GM19043 (cell line): ENCODE data around the gene ZBTB47.

ENCODE experiments used
- ATAC-seq: cut with Tn5 transposase; IDR thresholded peaks from one replicate; pipeline ENCODE4 v1.9.1; 2021; ENCODE audit warnings: low read depth; ENCODE audit not compliant: unreplicated experiment

ZBTB47 gene

DNA sequence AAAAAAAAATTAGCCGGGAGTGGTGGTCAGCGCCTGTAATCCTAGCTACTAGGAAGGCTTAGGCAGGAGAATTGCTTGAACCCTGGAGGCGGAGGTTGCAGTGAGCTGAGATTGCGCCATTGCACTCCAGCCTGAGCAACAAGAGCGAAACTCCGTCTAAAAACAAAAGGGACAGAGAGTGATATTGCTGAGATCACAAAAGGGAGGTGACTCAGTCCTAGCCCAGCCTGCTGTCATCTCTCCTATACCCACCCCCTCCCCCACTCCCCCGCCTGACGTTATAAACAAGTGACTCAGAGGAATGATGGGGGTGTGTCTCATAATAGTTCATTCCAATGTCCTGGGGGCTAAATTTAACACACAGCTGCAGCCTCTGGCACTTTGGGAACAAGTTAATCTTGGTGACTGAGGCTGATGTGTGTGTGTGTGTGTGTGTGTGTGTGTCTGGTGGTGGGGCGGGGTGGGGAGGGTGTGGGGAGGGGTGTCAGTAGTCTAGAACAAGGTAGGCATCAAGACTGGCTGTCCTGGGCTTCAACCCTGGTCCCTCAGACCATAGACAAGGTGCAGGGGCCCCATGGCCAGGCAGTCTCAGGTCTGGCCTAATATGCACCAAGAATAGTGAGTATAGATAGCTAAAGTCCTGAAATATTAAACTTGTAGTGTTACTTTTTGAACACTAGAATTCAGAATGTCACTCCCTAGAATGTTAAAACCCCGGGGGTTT lies 30.5 kb downstream of the ZBTB47 start:
- ATAC-seq, result no peak

DNA sequence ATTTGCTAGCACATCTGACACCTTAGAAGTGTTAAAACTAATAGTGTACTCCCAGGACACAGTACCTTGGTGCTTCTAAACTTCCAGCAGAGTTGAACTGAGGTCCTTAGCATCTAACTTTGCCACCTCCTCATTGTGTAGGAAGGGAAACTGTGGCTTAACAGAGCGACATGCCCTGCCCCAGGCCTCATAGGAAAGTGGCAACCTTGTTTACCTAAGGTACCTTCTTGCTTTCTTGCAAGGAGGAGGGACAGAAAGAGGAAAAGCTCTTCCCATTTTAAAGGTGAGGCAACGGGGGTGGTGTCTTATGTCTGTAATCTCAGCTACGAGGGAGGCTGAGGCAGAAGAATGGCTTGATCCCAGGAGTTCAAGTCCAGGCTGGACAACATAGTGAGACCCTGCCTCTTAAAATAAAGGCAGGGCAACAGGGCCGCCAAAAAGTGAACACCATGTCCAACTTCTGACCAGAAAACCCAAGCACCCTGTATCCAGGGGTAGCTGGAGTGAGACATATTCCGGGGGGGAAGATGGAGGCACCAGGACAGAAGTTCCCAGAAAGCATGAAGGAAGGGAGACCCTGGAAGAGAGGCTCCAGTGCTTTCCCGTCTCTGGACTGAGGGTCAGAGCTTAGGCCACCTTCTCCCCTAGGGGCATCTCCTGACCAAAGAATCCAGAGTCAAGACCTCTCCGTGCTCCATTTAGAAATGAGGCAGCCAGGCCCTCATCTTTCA lies 31.3 kb downstream of the ZBTB47 start:
- no peak for ATAC-seq

DNA sequence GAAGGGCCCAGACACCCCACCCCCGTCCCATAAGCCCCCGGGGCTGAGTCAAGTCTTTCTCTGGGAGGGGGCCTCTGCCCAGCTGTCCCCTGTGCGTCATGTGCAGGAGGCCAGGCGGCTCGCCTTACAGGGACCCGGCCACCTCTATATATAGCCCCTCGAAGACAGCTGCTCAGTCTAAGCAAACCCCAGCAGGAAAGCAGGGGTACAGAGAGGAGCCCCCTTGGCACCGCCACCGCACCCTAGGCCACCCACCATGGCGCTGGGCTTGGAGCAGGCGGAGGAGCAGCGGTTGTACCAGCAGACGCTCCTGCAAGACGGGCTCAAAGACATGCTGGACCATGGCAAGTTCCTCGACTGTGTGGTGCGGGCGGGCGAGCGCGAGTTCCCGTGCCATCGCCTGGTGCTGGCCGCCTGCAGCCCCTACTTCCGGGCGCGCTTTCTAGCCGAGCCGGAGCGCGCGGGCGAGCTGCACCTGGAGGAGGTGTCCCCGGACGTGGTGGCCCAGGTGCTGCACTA lies 31.9 kb downstream of the ZBTB47 start, which contains the start of gene KLHL40:
KLHL40 (plus strand) TSS at position 175 of the 519 bp plus-strand sequence; CDS start at position 257, 82 bp downstream.
- ATAC-seq, result no peak

DNA sequence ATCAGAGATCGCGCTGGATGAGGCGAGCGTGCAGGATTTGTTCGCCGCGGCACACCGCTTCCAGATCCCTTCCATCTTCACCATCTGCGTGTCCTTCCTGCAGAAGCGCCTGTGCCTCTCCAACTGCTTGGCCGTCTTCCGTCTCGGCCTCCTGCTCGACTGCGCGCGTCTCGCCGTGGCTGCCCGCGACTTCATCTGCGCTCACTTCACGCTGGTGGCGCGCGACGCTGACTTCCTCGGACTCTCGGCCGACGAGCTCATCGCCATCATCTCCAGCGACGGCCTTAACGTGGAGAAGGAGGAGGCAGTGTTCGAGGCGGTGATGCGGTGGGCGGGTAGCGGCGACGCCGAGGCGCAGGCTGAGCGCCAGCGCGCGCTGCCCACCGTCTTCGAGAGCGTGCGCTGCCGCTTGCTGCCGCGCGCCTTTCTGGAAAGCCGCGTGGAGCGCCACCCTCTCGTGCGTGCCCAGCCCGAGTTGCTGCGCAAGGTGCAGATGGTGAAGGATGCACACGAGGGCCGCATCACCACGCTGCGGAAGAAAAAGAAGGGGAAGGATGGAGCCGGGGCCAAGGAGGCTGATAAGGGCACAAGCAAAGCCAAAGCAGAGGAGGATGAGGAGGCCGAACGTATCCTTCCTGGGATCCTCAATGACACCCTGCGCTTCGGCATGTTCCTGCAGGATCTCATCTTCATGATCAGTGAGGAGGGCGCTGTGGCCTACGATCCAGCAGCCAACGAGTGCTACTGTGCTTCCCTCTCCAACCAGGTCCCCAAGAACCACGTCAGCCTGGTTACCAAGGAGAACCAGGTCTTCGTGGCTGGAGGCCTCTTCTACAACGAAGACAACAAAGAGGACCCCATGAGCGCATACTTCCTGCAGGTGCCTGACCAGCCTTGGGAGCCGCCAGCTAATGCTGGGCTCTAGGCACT lies 32.7 kb downstream of the ZBTB47 start:
- no peak for ATAC-seq

DNA sequence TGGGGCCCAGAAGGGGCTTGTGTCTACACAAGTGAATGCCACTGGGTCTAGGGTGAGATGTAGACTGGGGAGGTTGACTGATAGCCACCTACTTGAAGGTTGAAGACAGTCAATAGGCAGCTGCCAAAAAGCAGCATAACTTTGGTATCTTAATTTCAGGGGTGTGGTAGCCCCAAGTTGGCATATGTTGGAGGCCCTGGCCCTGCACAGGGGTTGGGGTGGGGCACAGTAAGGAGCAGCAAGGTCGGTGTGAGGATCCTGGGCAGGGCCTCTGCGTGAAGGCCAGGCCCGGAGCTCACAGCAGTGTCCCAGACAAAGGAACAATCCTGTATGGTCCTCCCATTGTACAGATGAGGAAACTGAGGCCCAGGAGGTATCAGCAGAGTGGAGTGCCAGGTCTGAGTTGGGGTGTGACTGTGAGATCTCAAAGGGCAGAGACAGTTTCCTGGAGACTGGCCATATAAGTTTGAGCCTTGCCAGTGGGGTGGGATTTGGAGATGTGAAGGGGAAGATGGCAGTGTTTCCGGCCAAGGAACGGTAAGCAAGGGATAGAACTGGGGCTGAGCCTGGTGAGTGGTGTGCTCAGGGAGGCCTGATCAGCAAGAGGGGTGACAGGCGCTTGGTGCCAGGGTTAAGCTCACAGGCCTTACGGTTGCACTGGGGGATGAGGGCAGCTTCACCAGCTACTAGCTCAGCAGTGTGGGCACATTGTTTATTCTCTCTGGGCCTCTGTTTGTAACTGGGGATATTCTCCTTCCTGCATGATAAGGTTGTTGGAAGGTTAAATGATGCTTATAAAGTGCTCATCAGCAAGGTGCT lies 33.5 kb downstream of the ZBTB47 start:
- no peak for ATAC-seq

DNA sequence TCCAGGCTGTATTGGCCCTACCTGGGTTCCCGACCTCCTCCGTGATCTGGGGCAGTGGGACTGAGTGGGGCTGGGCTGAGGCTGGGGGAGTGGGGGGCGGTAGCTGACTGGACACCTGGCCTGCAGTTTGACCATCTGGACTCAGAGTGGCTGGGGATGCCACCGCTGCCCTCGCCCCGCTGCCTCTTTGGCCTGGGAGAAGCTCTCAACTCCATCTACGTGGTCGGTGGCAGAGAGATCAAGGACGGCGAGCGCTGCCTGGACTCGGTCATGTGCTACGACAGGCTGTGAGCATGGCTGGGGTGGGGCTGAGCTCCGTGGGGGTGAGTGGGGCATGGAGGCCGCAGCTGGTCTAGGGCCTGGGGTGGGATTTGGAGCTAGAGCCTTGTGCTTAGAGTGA lies 34.5 kb downstream of the ZBTB47 start:
- ATAC-seq, result no peak

DNA sequence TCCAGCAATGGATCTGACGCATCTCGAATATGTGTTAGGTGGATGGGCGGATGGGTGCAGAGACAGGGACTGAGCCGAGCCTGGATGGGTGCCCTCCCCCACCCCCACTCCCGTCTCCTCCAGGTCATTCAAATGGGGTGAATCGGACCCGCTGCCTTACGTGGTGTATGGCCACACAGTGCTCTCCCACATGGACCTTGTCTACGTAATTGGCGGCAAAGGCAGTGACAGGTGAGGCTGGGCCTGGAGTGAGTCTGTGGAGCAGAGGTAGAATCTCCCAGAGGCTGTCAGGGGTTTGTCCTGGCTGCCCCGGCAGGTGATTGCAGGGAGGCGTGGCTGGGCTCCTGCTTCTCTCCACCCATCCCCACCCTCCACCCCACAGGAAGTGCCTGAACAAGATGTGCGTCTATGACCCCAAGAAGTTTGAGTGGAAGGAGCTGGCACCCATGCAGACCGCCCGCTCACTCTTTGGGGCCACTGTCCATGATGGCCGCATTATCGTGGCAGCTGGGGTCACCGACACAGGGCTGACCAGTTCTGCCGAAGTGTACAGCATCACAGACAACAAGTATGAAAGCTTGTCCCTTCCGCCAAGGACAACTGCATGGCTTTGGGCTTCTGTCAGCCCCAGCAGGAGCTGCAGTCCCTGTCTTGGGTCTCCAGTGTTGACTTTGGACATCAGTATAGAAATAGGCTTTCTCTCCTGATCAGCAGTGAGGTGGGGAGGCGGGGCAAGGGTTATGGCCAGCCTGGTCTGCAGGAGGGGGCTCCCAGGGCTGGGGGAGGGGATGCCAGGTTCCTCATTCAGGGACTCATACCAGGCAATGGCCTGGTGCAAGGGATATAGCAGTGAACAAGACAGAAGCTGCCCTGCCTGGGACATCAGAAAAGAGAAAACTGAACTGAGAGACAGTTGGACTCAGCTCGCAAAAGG lies 35.3 kb downstream of the ZBTB47 start:
- no peak for ATAC-seq

DNA sequence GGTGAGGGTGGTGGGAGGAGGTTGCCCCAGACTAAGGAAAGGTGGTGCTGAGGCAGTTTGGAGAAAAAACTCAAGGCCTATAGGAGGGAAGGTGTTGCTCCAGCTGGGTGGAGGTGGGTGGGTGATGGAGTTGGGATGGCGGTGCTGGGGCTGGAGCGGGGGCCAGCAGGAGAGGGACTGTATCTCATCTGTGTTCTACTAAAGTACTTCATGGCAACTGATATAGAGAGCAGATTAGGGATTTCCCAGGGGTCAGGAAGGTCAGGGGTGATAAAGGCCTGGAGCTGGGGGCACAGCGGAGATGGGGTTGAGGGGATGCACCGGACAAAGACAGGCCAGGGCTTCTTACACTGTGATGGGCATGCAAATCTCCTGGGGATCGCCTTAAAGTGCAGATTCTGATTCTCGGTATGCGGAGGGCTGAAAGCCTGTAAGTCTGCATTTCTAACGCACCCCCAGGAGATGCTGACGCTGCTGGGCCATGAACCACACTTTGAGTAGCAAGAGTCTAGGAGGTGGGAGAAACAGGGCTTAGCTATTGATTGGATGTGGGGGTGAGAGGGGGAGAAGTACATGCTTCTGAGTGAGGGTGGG lies 36.0 kb downstream of the ZBTB47 start:
- ATAC-seq, result no peak

DNA sequence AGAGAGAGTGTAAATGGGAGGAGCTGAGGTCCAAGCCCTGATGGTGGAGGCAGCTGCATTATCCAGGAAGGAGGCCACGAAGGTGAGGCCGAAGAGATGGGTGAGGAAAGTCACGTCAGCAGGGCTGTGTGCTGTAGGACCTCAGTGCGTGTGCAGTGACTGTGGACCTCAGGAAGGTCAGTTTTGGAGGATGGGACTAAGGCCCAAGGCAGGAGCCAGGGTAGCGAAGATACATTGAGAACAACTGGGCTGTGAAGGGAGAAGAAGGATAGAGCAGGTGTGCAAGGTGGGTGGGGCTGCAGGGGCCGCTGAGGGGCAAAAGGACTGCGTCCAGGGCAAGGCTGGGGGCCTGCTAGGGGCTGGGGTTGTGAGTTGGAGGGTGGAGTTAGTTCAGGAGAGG lies 36.7 kb downstream of the ZBTB47 start:
- ATAC-seq, result no peak

DNA sequence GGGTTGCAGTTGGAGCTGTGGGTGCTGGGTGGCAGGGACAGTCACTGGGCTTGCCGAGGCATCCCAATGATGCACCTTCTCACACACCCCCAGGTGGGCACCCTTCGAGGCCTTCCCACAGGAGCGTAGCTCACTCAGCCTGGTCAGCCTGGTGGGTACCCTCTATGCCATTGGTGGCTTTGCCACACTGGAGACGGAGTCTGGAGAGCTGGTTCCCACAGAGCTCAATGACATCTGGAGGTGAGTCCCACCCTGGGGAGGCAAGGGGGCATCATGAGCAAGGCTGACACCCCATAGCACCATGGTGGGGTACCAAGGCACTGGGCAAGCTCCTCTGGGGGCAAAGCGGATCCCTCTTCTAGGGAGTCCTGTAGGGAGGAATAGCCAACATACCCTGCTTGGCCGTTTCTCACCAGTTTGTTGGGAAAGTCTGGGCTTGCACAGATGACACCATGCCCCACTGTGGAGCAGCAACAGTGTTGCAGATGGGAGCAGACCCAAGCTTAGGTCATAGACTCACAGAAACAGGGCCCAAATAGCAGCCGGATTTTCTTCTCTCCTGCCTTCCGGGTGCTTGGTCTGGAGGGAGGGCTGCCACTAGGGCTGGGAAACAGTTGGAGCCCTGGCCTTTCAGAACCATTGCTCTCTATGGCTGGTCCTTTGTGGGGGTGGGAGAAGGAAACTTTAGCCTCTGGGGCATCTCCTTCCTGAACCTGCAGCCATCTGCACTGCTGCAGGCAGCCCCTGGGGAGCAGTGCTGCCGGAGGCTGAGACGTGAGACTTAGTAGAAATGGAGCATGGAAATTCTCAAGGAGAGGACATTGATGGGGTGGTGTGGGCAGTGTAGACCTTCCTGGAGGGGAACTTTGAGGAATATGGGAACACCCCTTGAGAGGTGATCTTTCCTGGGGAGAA lies 37.5 kb downstream of the ZBTB47 start:
- no peak for ATAC-seq

DNA sequence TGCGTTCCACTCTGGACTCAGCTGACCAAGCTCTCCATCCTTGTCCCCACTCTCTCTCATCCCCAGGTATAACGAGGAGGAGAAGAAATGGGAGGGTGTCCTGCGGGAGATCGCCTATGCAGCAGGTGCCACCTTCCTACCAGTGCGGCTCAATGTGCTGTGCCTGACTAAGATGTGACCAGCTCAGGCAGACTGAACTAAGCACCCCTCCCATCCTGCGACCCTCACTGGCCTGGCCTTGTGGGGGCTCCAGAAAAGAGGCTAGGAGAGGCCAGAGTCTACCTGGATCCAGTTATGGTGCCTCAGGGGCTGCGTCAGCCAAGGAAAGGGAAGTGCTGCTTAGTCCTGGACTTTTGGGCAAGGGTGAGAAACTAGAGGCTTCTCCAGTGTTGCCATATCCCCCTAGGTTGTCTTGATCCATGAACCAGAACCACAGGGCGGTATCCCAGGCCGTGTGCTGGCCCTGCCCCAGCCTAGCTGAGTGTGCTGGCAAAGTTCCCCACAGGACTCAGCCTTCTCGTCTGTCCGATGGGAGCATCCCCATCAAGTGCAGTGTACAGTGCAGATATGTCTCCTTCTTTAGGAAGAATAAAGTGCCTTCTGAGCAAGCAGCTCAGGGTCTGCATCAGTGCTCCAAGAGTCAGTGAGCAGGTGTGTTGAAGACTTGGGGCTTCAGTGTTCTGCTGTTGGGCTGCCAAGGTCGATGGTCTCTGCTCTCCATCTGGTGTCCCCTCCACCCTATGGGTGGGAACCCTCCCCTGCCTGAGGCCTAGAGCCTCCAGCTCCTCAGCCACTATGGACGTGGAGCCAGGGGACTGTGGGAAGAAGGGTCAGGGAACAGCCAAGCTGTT lies 38.5 kb downstream of the ZBTB47 start:
- no peak for ATAC-seq

DNA sequence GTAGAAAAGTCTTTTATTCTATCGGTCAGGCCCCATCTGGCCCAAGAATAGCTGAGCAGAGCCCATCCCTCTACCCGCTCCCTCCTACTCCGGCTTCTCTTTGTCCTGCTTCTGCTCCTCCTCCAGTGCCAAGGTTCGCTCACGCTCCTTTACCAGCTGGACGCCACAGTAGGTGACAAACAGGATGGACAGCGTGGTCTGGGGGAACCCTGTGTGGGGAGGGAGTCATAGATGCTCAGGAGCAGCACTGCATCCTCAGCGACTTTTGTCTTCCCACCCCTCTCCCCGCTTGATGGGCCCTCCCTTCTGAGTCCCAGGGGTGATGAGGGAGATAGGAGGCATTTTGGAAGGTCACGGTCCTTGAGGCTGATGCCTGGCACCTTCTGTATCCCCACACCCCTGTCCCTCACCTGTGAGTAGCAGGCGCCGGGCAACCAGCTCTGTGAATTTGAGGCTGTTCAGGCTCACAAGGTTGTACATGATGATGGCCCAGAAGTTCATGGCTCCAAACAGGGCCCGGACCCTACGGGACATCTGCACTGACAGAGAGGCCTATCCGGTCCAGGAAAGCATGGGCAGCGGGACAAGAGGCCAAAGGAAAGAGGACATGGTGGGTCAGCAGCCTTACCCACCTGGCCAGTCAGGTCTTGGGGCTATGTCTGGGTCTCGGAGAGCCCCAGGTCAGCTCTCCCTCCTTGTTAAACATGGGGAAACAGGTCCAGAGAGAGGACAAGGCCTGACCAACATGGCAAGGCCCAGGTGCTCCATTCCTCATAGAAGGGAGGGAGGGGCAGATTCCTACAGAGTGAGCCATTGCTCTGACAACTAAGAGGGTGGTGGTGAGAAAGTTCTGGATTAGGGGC lies 39.4 kb downstream of the ZBTB47 start:
- ATAC-seq, result no peak

DNA sequence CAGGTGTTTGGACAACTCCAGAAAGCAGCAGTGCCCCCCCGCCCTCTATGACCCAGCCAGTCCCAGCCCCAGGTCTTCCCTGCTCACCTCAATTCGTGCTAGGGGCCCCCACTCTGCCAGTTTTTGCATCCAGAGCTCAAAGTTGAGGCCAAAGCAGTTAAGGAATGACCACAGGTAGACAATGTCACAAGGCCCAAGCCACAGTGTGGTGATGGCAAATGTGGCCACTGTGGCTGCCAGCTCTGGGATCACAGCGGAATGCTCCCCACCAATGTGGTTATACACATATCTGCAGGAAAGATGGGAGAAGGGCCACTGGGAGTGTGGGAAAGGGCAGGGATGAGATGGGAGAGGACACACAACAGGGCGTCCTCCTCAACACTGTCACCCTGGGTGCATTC lies 40.0 kb downstream of the ZBTB47 start:
- ATAC-seq, result no peak

DNA sequence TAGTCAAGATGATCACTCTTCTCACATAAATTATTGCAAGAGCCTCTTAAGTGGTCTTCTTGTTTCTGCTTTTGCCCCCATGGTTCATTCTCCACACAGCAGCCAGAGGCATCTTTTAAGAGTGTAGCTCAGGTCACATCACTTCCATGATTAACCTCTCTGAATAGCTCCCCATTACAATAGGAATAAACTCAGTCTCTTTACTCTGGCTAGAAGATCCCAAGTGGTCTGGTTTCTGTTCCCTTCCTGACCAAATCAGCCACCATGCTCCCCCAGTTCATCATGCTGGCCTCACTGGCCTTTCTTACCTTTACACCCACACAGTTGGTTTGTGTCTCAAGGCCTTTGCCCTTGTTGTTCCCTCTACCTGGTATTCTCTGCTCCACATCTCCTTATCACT lies 40.9 kb downstream of the ZBTB47 start:
- no peak for ATAC-seq

DNA sequence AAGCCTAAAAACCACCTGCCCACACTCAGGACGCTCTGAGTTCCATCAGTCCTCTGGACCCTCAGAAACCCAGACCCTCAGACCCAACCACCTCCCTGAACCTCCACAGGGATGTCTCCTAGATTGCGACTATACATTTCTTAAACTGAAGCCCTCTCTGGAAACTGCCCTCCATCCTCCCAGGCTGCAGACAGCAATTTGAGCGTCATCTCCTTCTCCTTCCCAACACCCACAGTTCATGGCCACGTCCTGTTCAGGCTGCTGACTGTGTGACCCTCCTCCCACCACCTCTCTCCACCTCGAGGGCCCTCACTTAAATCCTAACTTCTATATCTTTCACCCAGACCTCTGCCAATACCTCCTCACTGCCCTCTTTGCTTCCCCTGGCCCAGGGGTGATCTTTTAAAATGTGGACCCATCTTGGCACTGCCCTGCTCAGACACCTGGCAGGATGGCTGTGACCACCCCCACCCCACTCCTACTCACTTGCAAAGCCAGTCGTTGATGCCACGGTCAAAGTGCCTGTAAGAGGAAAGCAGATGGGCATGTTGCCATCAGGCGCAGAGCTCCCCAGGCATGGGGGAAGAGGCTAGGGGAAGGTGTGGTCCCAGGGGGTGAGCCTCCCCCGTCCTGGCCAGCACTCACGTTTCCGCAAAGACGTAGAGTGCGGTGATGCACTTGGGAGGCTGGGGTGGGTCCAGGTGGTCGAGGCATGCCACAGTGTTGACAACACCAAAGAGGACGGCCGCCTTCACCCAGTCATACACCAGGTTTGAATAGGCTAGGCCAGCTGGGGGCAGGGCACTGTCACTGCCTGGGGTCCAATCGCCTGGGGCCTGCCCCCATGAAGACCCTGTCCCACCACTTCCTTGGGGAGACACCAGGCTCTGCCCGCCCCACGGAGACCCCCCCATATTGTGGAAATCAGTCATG lies 43.1 kb downstream of the ZBTB47 start:
- no peak for ATAC-seq
